GM21529 (cell line): ENCODE measurements around the gene SMYD2.

Source experiments
- ATAC-seq: cut with Tn5 transposase; IDR thresholded peaks from one replicate; pipeline ENCODE4 v1.9.1; 2021; ENCODE audit not compliant: unreplicated experiment

SMYD2 gene

GRCh38 chr1:214281021-214281719 is at the start of gene SMYD2:
Gene SMYD2 (plus strand): TSS chr1:214281159. CDS start chr1:214281255, 96 bp downstream.
- ATAC-seq, result peak; percentile 76

- ATAC-seq, result no peak
Measured at GRCh38 chr1:214233856-214234634, 46.9 kb upstream of the SMYD2 start.

GRCh38 chr1:214234635-214235025 is 46.3 kb upstream of the SMYD2 start:
- no peak for ATAC-seq

- ATAC-seq, result no peak
Measured at GRCh38 chr1:214236477-214236876, 44.5 kb upstream of the SMYD2 start.

- no peak for ATAC-seq
Measured at GRCh38 chr1:214241060-214241459, 39.9 kb upstream of the SMYD2 start.

GRCh38 chr1:214244252-214244651 is 36.7 kb upstream of the SMYD2 start:
- ATAC-seq, result no peak

- no peak for ATAC-seq
Measured at GRCh38 chr1:214244841-214245240, 36.1 kb upstream of the SMYD2 start.

- no peak for ATAC-seq
Measured at GRCh38 chr1:214247501-214248041, 33.4 kb upstream of the SMYD2 start.

- ATAC-seq, result no peak
Measured at GRCh38 chr1:214248311-214249085, 32.5 kb upstream of the SMYD2 start.

GRCh38 chr1:214249651-214250050 is 31.3 kb upstream of the SMYD2 start:
- no peak for ATAC-seq

- no peak for ATAC-seq
Measured at GRCh38 chr1:214251354-214251753, 29.6 kb upstream of the SMYD2 start.

GRCh38 chr1:214255509-214255908 is 25.4 kb upstream of the SMYD2 start:
- ATAC-seq, result no peak

GRCh38 chr1:214259353-214259977 is 21.5 kb upstream of the SMYD2 start:
- peak; percentile 50 for ATAC-seq

- ATAC-seq, result no peak
Measured at GRCh38 chr1:214260561-214261205, 20.3 kb upstream of the SMYD2 start.

GRCh38 chr1:214261206-214262123 is 19.5 kb upstream of the SMYD2 start:
- ATAC-seq, result peak; percentile 91

- no peak for ATAC-seq
Measured at GRCh38 chr1:214264196-214264595, 16.8 kb upstream of the SMYD2 start.

GRCh38 chr1:214264976-214265375 is 16.0 kb upstream of the SMYD2 start:
- ATAC-seq, result no peak

- ATAC-seq, result no peak
Measured at GRCh38 chr1:214270097-214270650, 10.8 kb upstream of the SMYD2 start.
